AG04450 (cell line): ENCODE data around the gene SCRN1. TPM values are rescaled to one million over a fixed set of nuclear protein-coding genes. Genes with fewer than 3 reads are reported as not detected.

ENCODE experiments used
- CTCF ChIA-PET: fragments of 300-600, 350-600 bp; formaldehyde crosslinking; extraction: SDS; loops from one replicate; lab custom pipeline; 2022; ENCODE audit warnings: antibody characterized with exemption, inconsistent platforms; lab: Charles Lee
- POLR2A ChIA-PET: fragments of 350-600 bp; formaldehyde crosslinking; extraction: SDS; loops from one replicate; lab custom pipeline; 2021; ENCODE audit warnings: antibody characterized with exemption, inconsistent platforms; lab: Yijun Ruan, JAX
- DNase-seq: peaks from one replicate; pipeline ENCODE4 v3.0.0-alpha.2; 2011; ENCODE audit warnings: low read depth, low spot score
- H3K27ac ChIP-seq: one replicate; pipeline ENCODE4 v1.5.1; 2012; ENCODE audit warnings: low read depth, low read length, control low read depth
- H3K27me3 ChIP-seq: one replicate; pipeline ENCODE4 v1.6.0; 2012; ENCODE audit warnings: low read length; ENCODE audit not compliant: control insufficient read depth, insufficient read depth
- H3K4me3 ChIP-seq: 2 replicates; pipeline ENCODE4 v1.5.1; 2011; ENCODE audit warnings: mild to moderate bottlenecking, low read depth, low read length, control low read depth
- H3K9me3 ChIP-seq: 2 replicates; pipeline ENCODE4 v1.5.1; 2012; ENCODE audit warnings: low read length; ENCODE audit not compliant: control insufficient read depth, insufficient read depth
- polyA plus RNA-seq: library from polyadenylated mRNA; depleted of rRNA; stranded (reverse); fragments of >200 nt; gene quantifications from 2 replicates; pipeline ENCODE4 v1.2.3, GENCODE V29; 2011
- TF ChIP-seq, protein P1 (sequence below): IDR thresholded peaks from 2 replicates; pipeline ENCODE4 v1.5.1; 2011; ENCODE audit warnings: low read depth, low read length, control low read depth, inconsistent platforms

The SCRN1 gene
- polyA plus RNA-seq, 1 experiment, result 123 TPM

DNA sequence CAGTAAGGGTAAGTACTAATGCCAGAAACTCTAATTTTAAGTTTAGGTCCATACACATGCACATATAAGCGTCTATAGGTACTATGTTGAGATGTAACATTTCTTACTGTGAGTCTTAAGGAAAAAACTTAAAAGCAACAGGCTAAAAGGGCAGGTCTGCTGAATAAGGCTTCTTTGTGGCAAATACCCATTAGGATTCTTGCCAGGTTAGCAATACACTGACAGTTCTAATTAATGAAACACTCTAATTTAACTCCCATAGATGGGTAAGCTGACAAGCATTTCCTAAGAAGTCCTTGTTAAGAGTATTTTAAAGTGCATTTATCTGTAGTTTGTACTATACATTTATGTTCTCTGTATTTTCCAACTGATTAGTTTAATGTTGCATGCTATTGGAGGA lies 14.0 kb downstream of the SCRN1 start:
- ChIA-PET CTCF (interaction anchor here (1.3 kb wide), 1 partner anchor 87 kb away, joined by 4 read pairs; no protein-coding TSS in a partner anchor), POLR2A (no interaction called here)
- no peak overlapping the region for H3K27ac ChIP-seq
- TF ChIP-seq, protein P1, sequence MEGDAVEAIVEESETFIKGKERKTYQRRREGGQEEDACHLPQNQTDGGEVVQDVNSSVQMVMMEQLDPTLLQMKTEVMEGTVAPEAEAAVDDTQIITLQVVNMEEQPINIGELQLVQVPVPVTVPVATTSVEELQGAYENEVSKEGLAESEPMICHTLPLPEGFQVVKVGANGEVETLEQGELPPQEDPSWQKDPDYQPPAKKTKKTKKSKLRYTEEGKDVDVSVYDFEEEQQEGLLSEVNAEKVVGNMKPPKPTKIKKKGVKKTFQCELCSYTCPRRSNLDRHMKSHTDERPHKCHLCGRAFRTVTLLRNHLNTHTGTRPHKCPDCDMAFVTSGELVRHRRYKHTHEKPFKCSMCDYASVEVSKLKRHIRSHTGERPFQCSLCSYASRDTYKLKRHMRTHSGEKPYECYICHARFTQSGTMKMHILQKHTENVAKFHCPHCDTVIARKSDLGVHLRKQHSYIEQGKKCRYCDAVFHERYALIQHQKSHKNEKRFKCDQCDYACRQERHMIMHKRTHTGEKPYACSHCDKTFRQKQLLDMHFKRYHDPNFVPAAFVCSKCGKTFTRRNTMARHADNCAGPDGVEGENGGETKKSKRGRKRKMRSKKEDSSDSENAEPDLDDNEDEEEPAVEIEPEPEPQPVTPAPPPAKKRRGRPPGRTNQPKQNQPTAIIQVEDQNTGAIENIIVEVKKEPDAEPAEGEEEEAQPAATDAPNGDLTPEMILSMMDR, result no peak
- H3K27me3 ChIP-seq, result no peaks in the 10 kb centered on the region
- H3K9me3 ChIP-seq, result no peaks in the 10 kb centered on the region
- H3K4me3 ChIP-seq, result no peak overlapping the region
- no peak for DNase-seq

DNA sequence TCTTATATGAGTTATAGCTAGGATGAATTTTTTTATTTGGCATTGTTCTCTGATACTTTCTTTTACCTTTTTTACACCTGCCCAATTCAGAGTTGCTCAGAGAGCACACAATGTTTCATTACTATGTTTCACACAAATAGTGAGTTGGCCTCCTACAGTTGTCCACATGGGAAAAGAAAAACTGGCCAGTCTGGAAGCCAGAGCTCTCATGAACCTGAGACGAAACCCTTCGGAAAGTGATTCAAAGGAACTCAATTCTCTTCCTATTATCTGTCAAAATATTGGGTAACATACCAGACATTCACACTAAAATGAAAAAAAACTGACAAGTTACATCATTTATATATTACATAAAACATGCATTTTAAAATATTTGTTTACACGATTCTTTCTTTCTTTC lies 15.3 kb downstream of the SCRN1 start:
- Histone ChIP-seq H3K27me3 (no peaks in the 10 kb centered on the region), H3K27ac (no peak overlapping the region), H3K9me3 (no peaks in the 10 kb centered on the region), H3K4me3 (no peak overlapping the region)
- ChIA-PET CTCF (no interaction called here), POLR2A (no interaction called here)
- no peak for DNase-seq
- TF ChIP-seq, protein P1, result no peak

DNA sequence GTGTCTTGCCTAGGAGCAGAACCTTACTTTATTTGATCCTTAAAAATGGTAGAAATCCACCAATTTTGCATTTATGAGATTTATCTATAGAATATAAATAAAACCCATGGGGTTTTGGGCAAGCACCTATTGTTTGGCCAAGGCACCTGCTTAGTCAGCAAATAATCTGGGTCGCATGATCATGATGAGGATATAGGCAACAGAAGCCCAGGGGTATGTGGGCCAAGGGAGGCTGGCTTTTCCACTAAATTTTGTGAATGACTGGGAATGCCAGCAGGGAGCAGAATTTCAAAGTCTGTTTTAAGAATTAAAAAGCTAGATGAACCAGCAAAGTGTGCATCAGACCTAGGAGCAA lies 17.3 kb downstream of the SCRN1 start:
- CTCF ChIA-PET, result interaction anchor here (1.0 to 1.2 kb wide), 2 partner anchors 9 to 90 kb away, joined by 3 read pairs; no protein-coding TSS in a partner anchor
- TF ChIP-seq, protein P1, result no peak
- POLR2A ChIA-PET, result no interaction called here
- H3K27me3 ChIP-seq, result no peaks in the 10 kb centered on the region
- no peak for DNase-seq
- H3K27ac ChIP-seq, result no peak overlapping the region
- H3K4me3 ChIP-seq, result no peak overlapping the region
- no peaks in the 10 kb centered on the region for H3K9me3 ChIP-seq

DNA sequence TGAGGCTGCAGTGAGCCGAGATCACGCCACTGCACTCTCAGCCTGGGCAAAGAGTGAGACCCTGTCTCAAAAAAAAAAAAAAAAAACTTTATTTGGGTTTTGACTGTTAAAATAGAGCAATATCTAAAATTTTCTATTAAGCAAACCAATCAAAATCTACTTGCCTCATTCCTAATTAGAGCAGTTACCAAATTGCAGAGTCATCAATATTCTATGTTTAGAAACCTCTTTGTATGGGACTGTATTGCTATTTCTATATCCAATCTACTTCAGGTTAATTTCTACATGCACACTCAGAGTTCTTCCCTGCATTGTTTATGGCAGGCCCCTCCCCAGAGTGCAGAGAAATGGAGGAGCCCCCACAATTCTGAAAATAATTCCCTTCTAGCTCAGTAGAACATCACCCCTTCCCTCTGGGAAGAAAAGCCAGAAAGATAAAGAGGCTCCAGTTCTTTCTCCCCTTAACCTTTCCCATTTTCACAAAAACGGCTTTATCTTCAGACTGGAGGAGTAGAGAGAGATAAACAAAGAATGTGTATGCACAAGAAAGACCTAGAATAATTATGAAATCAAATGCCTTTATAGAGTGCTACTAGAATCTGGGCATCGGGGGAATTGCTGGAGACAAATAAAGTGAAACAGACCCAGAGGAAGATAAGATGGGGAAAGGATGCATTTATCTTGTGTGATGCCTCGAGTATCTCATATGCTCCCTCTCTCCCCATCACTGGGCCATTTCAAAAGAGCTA lies 17.9 kb downstream of the SCRN1 start:
- ChIA-PET POLR2A (no interaction called here), CTCF (interaction anchor here (1.2 kb wide), 1 partner anchor 442 kb away, joined by 3 read pairs; no protein-coding TSS in a partner anchor)
- H3K27ac ChIP-seq, result no peak overlapping the region
- H3K27me3 ChIP-seq, result no peaks in the 10 kb centered on the region
- DNase-seq, result no peak
- no peaks in the 10 kb centered on the region for H3K9me3 ChIP-seq
- TF ChIP-seq, protein P1, result no peak
- no peak overlapping the region for H3K4me3 ChIP-seq

DNA sequence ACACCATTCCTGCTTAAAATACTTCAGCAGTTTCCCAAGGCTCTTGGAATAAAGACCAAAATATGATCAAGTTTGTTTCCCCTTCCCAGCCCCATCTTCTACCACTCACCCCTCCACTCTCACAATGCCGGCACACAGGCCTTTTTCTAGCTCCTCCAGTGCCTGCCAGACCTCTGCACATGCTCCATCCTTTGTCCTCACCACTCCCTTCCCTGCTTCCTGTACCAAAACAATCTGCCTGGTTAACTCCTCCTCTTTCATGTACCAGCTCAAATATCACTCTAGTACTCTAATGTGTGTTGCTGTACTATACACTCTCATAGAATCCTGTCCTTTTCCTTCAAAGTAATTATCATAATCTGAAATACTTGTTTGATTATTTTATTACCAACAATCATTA lies 19.4 kb downstream of the SCRN1 start:
- CTCF ChIA-PET, result interaction anchor here (1.2 to 2.0 kb wide), 2 partner anchors 49 to 443 kb away, joined by 3 to 8 read pairs; no protein-coding TSS in a partner anchor
- Histone ChIP-seq H3K27me3 (no peaks in the 10 kb centered on the region), H3K9me3 (no peaks in the 10 kb centered on the region), H3K4me3 (no peak overlapping the region), H3K27ac (no peak overlapping the region)
- POLR2A ChIA-PET, result no interaction called here
- TF ChIP-seq, protein P1, result no peak
- no peak for DNase-seq
